Muscle of leg (tissue), 11 donors: ENCODE data around the gene SDK2. TPM values are rescaled to one million over a fixed set of nuclear protein-coding genes. Genes with fewer than 3 reads are reported as not detected.

Experiments
- DNase-seq: peaks from one replicate; pipeline ENCODE4 v3.0.0; 2013
- H3K27ac ChIP-seq: one replicate; pipeline ENCODE4 v1.5.1; 2013; ENCODE audit warnings: mild to moderate bottlenecking, low read length, control low read depth
- H3K27me3 ChIP-seq: one replicate; pipeline ENCODE4 v1.6.1; 2013; ENCODE audit warnings: low read length; ENCODE audit not compliant: control insufficient read depth, insufficient read depth
- H3K36me3 ChIP-seq: one replicate; pipeline ENCODE4 v1.6.1; 2013; ENCODE audit warnings: low read length; ENCODE audit not compliant: control insufficient read depth, insufficient read depth
- H3K4me1 ChIP-seq: one replicate; pipeline ENCODE4 v1.6.1; 2013; ENCODE audit warnings: low read length; ENCODE audit not compliant: control insufficient read depth, insufficient read depth
- H3K4me3 ChIP-seq: one replicate; pipeline ENCODE4 v1.5.1; 2013; ENCODE audit warnings: low read length, control low read depth
- H3K9me3 ChIP-seq: replicated peaks from 2 replicates; pipeline ENCODE4 v1.6.1; 2013; ENCODE audit warnings: low read depth, low read length; ENCODE audit not compliant: control insufficient read depth
- WGBS: methylation state at CpG from one replicate; pipeline ENCODE4 v1.1.5; 2013; ENCODE audit warnings: missing lambda C conversion rate; ENCODE audit not compliant: insufficient coverage; 5-methylcytosine and 5-hydroxymethylcytosine counted together
- polyA plus RNA-seq, 8 donors: library from polyadenylated mRNA; unstranded; fragments of 120-200 nt; gene quantifications; one replicate each; pipeline versions ENCODE4 v1.2.1 to v1.2.3, GENCODE V29; 2013; ENCODE audit warnings: inconsistent platforms in 1 of 8, low replicate concordance in 1 of 8; ENCODE audit not compliant: insufficient read length in 8 of 8, insufficient read depth in 1 of 8
- total RNA-seq: library from RNA; stranded (reverse); fragments of 120-200 nt; gene quantifications from one replicate; pipeline ENCODE4 v1.2.4, GENCODE V29; 2013

Gene SDK2
- total and polyA plus RNA-seq, 9 donors, result 18.2 to 40.6 (median 25.8) TPM

DNA sequence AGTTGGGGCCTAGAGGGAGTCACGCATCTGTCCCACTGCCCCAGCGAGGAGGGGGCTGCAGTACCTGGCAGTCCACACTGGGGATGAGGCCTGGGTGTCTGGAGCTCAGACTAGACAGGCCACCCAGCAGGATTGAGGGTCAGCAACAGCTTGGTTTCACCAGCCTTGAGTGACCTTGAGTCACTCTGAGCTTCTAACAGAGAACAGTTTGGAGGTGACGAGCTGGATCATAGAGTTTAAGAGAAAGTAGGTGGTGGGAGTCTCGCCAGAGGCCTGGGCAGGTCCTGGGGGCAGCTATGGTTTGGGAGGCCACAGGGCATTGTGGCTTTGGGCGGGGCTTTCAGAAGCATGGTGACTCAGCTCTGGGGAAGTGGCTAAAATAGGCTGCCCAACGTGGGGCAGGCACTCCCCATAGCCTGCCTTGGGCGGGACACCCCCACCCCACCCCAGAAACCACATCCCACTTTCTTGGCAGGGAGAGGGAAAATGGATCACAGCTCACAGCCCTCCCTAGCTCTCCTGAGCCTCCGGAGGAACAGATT is 352.9 kb downstream of the SDK2 start:
- Histone ChIP-seq H3K36me3 (peaks cover 14% of the 10 kb centered on the region), H3K4me3 (no peak overlapping the region), H3K27me3 (no peaks in the 10 kb centered on the region), H3K27ac (peak overlapping the region; percentile 13), H3K4me1 (peaks cover 39% of the 10 kb centered on the region), H3K9me3 (no peaks in the 10 kb centered on the region)
- no peak for DNase-seq
- WGBS, result 61% methylated on average over 3 of the region's 8 CpGs

DNA sequence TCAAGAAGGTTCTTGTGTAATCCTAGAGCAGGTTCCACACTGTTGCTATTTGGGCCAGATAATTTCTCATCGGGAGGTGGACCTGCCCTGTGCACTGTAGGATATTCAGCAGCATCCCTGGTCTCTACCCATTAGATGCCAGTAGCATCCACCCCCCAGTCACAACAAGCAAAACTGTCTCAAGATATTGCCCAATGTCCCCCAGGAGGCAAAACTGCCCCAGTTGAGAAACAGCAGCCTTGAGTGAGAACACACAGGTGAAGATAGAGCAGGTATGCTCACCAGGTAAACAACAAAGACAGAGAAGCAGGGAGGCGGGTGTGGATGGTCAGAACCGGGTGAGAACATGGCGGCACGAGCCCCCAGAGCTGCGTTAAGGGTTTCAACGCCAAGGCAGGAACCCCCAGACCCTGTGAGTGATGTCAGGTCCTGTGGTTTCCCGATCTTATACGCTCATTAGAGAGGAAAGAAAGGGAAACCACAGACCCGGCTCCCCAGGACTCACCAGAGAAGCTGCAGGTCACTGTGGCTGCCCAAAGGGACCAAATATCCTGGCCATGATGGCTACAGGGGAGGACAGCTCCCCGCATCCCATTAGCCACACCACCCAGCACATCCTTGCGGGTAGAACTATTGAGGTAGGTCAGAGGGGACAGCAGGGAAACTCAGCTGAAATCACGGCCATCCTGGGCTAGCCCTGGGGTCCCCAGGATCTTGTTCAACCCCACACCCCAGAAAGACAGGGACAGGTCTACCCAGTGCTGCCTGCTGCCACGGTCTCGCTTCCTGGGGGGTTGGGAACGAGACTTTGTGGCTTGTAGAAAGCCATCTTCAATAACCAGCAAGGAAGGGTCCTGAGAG is 353.6 kb downstream of the SDK2 start:
- no peaks in the 10 kb centered on the region for H3K9me3 ChIP-seq
- H3K36me3 ChIP-seq, result peaks cover 21% of the 10 kb centered on the region
- no peak overlapping the region for H3K27ac ChIP-seq
- H3K4me3 ChIP-seq, result no peak overlapping the region
- 94% methylated on average over 12 of the region's 16 CpGs for WGBS
- DNase-seq, result no peak
- H3K4me1 ChIP-seq, result peaks cover 39% of the 10 kb centered on the region
- no peaks in the 10 kb centered on the region for H3K27me3 ChIP-seq

DNA sequence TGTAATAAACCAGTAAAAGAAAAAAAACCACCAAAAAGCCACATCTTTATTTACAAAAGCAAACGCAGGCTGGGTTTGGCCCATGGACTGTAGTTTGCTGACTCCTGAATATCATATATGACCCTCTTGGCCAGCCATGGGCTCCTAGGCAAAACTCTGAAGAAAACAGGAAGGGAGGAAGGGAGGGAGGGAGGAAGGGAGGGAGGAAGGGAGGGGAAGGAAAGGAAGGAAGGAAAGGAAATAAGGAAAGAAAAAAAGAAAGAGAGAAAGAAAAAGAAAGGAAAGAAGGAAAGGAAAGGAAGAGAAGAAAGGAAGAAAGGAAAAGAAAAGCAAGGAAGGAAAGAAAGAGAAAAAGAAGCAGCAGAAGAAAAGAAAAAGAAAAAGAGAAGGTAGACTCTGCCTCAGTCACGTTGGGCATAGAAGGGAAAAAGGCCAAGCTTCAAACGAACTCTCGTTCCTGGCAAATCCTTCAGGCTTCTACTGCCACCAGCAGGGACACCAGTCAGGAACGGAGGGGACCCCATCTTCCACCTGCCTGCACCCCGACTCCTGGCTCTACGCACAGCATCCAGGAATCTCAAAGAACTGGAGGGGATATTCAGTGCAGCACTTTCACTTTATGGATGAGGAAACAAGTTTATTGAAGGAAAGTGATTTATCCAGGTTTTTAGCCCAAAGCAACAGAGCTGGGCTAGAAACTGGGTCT is 354.5 kb downstream of the SDK2 start:
- peaks cover 29% of the 10 kb centered on the region for H3K36me3 ChIP-seq
- WGBS, result 38% methylated on average over 4 of the region's 7 CpGs
- no peaks in the 10 kb centered on the region for H3K9me3 ChIP-seq
- DNase-seq, result no peak
- H3K4me3 ChIP-seq, result no peak overlapping the region
- no peak overlapping the region for H3K27ac ChIP-seq
- H3K27me3 ChIP-seq, result no peaks in the 10 kb centered on the region
- H3K4me1 ChIP-seq, result peaks cover 47% of the 10 kb centered on the region

DNA sequence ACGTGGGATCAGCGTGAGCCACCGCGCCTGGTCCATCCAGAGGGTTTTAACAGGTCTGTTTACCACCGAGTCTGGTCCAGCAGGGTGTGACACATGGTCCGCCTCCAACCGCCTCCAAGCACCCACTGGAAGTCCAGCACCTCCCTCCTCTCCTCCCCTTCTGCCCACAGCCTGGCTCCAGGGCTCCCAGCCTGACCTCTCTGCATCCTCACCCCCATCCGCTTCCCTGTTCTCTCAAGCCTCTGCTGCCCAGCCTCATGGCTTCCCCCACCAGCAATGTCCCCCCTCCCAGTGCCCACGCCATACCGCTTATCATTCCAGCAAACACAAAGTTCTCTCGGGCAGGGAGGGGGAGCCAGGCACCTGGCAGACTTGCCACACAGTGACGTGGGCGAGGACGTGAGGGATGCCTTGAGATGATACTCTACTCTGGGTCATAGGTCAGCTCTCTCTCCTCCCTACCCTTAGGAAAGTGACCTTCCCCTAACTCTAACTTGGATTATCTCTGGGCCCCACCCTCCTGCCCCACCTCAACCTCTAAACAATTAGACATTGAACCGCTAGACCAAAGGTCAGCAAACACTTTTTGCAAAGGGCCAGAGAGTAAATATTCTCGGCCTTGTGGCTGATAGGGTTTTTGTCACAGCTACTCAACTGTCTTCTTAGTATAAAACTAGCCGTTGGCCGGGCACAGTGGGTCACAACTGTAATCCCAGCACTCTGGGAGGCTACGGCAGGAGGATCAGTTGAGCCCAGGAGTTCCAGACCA is 355.5 kb downstream of the SDK2 start:
- peaks cover 29% of the 10 kb centered on the region for H3K36me3 ChIP-seq
- no peak for DNase-seq
- WGBS, result 82% methylated on average over 14 of the region's 19 CpGs
- H3K27me3 ChIP-seq, result no peaks in the 10 kb centered on the region
- H3K9me3 ChIP-seq, result no peaks in the 10 kb centered on the region
- peaks cover 57% of the 10 kb centered on the region for H3K4me1 ChIP-seq
- no peak overlapping the region for H3K27ac ChIP-seq
- H3K4me3 ChIP-seq, result no peak overlapping the region

DNA sequence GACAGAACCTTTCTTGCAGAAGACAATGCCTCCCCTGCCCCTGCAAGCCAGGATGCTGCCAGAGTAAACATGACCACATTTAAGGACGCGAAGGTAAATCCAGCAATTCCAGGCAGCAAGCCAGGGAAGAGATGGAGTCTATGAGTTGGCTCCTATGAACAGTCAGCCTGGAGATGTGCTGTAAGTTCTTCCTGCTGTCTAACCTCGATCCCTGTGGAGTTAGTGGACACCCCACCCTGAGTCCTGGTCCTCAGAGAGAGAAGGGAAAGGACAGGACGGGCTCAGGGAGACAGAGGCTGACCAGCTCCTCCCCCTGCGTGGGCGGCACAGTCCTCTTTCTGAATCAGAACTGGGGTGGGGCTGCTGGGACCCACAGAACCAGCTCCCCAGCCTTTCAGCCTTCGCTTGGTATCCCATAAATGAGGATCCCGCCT is 357.4 kb downstream of the SDK2 start:
- H3K4me1 ChIP-seq, result peaks cover 50% of the 10 kb centered on the region
- DNase-seq, result no peak
- H3K4me3 ChIP-seq, result no peak overlapping the region
- H3K27me3 ChIP-seq, result no peaks in the 10 kb centered on the region
- peaks cover 24% of the 10 kb centered on the region for H3K36me3 ChIP-seq
- WGBS, result 69% methylated on average over 7 of the region's 8 CpGs
- H3K9me3 ChIP-seq, result no peaks in the 10 kb centered on the region
- no peak overlapping the region for H3K27ac ChIP-seq

DNA sequence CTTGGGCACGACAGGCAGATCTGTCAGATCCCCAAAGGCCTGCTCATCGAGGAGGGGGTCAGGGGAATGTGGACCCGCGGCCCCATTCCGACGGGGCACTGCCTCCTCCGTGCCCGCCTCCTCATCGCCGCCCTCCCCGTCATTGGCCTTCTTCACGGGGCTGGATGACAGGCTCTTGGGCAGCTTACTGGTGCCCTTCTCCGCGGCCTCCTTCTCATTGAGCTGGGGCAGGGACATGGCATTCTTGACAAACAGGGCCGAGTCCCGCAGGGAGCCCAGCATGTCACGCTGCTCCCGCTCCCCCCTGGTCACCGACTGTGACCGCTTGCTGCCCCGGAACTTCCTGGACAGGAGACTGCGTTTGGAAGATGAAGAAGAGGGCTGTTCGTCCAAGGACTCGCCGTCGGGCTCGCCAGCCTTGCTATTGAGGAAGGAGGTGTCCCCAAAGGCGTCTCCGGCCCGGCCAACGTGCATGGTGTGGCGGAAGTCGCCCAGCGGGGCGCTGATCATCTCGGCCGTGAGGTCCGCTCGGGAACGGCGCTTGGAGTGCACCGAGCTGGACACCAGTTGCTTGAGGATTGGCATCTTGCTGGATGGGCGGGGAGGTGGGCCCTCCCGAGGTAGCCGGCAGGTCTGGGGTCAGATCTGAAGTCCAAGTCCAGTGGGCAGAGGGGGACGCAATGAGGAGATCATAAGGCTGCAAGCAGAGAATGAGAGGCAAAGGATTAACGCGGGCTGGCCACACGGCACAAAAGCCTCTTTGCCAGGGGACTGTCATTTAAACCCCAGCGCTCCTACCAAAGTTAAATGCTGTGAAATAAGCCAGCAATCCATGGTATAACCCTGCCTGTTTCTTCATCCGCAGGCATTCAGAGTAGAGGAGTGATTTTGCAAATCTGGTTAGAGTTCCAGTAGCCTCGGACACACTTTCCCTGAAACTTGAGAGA is 358.1 kb downstream of the SDK2 start:
- no peak for DNase-seq
- 83% methylated on average over 45 of the region's 52 CpGs for WGBS
- Histone ChIP-seq H3K27ac (no peak overlapping the region), H3K4me3 (no peak overlapping the region), H3K36me3 (peaks cover 24% of the 10 kb centered on the region), H3K9me3 (no peaks in the 10 kb centered on the region), H3K4me1 (peaks cover 44% of the 10 kb centered on the region), H3K27me3 (no peaks in the 10 kb centered on the region)

DNA sequence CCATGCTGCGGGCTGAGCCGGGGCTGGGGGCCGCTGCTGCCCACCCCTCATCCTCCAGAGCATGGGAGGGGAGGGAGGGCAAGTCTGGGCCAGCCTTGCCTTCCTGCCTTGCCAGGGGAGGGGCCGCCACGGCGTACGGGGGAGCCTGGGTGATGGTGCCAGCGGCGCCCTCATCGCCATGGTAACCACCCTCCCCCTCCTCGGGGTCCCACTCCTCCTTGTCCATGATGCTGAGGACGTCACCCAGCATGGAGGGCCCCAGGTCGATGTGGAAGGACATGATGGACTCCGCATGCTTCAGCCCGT is 358.7 kb downstream of the SDK2 start:
- peaks cover 40% of the 10 kb centered on the region for H3K4me1 ChIP-seq
- no peak overlapping the region for H3K27ac ChIP-seq
- H3K27me3 ChIP-seq, result no peaks in the 10 kb centered on the region
- WGBS, result 82% methylated on average over 11 of the region's 15 CpGs
- DNase-seq, result no peak
- H3K4me3 ChIP-seq, result no peak overlapping the region
- no peaks in the 10 kb centered on the region for H3K9me3 ChIP-seq
- peaks cover 24% of the 10 kb centered on the region for H3K36me3 ChIP-seq

DNA sequence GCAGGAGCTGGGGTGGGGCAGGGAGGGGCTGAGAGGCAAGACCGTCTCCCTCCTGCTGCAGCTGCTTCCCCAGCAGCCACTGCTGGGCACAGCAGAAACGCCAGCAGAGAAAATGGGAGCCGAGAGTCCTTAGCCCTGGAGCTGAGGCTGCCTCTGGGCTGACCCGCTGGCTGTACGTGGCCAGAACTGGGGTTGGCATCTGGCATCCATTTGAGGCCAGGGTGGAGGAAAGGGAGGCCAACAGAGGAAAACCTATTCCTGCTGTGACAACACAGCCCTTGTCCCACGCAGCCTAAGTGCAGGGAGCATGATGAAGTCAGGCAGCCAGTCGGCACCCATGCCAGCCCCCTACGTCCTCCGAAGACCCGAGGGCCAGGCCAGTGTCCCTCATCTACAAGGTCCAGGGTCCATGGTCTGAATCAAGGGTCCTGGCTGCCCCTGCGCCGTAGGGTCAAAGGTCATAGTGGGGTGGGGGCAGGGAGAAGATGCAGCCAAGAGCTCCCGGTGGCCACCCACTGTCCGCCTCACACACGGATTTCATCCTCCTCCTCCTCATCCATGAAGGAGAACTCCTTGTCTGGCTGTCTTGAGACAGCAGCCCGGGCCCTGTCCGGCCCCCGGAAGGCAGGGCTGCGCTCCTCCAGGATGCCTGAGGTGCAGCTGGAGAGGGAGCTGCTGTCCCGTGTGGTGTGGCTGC is 359.2 kb downstream of the SDK2 start:
- WGBS, result 62% methylated on average over 11 of the region's 20 CpGs
- peaks cover 27% of the 10 kb centered on the region for H3K36me3 ChIP-seq
- peaks cover 35% of the 10 kb centered on the region for H3K4me1 ChIP-seq
- H3K9me3 ChIP-seq, result no peaks in the 10 kb centered on the region
- no peak overlapping the region for H3K4me3 ChIP-seq
- no peak for DNase-seq
- no peaks in the 10 kb centered on the region for H3K27me3 ChIP-seq
- peak overlapping the region; percentile 13 for H3K27ac ChIP-seq
